ENCODE measurements around the gene DGKI.

DGKI gene

DNA sequence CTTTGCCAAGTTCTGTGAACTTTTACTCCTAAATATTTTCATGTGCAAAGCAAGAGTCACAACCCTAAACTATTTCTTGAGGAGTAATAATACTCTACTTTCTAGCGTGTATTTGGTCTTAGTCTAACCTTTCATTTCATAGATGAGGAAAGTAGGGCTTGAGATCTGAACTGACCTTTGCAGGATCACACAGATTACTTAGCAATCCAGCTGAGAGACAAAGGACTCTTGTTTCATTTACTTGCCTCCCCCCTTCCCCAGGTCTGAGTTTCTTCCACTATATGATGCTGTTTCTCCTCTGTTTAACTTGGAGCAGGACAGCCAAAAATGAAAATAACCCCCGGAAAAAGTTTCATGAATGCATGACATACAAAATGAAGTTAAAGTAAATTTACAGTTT, 427.9 kb downstream of the DGKI start:
- DNase-seq (ENCODE audit: low read depth), result no peak
- TF ChIP-seq, protein P1, sequence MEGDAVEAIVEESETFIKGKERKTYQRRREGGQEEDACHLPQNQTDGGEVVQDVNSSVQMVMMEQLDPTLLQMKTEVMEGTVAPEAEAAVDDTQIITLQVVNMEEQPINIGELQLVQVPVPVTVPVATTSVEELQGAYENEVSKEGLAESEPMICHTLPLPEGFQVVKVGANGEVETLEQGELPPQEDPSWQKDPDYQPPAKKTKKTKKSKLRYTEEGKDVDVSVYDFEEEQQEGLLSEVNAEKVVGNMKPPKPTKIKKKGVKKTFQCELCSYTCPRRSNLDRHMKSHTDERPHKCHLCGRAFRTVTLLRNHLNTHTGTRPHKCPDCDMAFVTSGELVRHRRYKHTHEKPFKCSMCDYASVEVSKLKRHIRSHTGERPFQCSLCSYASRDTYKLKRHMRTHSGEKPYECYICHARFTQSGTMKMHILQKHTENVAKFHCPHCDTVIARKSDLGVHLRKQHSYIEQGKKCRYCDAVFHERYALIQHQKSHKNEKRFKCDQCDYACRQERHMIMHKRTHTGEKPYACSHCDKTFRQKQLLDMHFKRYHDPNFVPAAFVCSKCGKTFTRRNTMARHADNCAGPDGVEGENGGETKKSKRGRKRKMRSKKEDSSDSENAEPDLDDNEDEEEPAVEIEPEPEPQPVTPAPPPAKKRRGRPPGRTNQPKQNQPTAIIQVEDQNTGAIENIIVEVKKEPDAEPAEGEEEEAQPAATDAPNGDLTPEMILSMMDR (conservative IDR thresholded peaks at IDR 0.05; ENCODE audit: low read length), result no peak

DNA sequence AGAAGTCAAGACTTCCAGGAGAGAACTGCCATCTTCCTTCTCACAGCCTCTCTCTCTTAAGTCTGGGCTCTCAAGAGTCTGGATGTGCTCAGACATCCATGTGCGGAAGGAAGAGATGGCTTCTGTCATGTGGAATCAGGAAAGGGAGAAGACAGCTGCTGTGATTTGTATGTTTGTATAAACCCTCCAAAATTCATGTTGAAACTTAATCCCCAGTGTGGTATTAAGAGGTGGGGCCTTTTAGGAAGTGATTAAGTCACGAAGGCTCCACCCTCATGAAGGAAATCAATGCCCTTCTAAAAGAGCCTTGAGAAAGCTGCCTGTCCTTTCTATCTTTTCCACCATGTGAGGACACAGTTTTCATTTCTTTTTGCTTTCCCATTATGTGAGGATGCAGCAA, 429.3 kb downstream of the DGKI start:
- no peak for DNase-seq (ENCODE audit: low read depth)
- no peak overlapping the region for H3K4me3 ChIP-seq (ENCODE audit: low read length)
- TF ChIP-seq, protein P1 (conservative IDR thresholded peaks at IDR 0.05; ENCODE audit: low read length), result no peak

More for the DNA sequence above, 427.9 kb downstream of the DGKI start:
- no peak overlapping the region for H3K4me3 ChIP-seq (ENCODE audit: low read length)

DNA sequence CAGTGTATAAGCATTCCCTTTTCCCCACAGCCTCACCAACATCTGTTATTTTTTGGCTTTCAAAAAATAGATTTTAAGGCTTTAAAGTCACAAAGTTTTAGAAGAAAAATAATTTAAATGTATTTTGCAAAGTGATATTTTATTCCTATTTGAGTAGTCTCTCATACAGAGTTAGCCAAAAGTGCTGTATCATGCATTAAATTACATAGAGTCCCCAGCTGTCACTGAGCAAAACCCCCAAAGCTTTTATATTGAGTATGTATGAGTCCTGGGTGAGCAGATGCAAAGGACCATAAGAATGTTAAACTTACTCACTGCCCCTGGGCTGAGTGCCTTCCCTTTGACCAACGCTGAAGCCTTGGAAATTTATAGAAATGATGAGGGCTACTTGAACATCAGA, 432.9 kb downstream of the DGKI start:
- no peak overlapping the region for H3K4me3 ChIP-seq (ENCODE audit: low read length)
- DNase-seq (ENCODE audit: low read depth), result no peak
- TF ChIP-seq, protein P1 (conservative IDR thresholded peaks at IDR 0.05; ENCODE audit: low read length), result no peak

DNA sequence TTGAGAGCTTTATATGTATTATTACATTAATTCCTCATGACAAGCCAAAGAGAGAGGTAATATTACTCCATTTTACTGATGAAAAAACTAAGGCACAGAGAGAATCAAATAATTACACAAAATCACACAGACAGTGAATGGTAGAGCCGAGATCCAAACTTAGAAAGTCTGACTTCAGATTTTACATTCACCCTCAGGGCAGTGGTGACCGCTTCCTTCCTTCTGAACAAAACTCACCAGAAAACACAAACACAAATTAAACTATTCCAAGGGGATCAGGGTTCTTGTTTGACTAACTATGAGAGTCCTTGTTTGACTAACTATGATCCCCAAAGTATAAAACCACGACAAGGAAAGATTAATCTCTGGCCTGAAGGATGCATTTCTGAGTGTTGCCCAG, 435.3 kb downstream of the DGKI start:
- TF ChIP-seq, protein P1 (conservative IDR thresholded peaks at IDR 0.05; ENCODE audit: low read length), result no peak
- no peak overlapping the region for H3K4me3 ChIP-seq (ENCODE audit: low read length)
- DNase-seq (ENCODE audit: low read depth), result no peak

DNA sequence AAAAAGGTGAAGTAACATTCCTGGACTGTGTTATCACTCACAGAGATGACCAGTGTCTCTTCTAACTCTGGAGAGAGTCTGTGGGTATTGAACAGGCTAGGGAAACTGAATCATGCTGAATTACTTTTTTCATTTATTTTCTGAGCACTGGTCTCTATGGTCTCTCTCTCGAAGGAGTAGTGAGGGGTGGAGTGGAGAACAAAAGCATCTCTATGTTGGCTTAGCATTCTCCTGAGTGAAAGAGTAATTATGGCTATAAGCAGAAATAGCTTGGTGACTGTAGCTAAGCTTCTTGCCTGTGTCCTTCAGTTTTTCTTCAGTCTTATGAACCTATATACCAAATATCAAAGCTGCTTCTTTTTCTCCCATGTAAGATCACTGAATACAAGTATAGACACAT, 438.6 kb downstream of the DGKI start:
- DNase-seq (ENCODE audit: low read depth), result no peak
- H3K4me3 ChIP-seq (ENCODE audit: low read length), result no peak overlapping the region
- TF ChIP-seq, protein P1 (conservative IDR thresholded peaks at IDR 0.05; ENCODE audit: low read length), result no peak

DNA sequence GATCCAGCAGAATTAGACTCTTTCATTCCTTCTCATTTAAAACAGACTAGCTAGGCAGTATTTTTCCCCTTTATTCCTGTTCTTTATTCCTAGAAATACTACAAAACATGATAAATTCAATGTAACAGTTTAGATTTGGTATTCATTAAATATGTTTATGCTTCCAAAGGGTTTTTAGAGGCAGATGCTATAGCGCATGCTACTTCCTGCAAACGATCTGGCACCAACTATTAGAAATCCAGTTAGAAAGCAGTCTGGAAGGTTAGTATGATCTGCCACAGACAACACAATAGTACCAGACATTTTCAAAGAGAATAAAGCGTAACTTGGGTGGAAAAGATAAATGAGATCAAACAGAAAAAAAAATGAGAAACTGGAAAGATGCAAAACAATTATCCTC, 439.7 kb downstream of the DGKI start:
- no peak overlapping the region for H3K4me3 ChIP-seq (ENCODE audit: low read length)
- DNase-seq (ENCODE audit: low read depth), result no peak
- TF ChIP-seq, protein P1 (conservative IDR thresholded peaks at IDR 0.05; ENCODE audit: low read length), result no peak

DNA sequence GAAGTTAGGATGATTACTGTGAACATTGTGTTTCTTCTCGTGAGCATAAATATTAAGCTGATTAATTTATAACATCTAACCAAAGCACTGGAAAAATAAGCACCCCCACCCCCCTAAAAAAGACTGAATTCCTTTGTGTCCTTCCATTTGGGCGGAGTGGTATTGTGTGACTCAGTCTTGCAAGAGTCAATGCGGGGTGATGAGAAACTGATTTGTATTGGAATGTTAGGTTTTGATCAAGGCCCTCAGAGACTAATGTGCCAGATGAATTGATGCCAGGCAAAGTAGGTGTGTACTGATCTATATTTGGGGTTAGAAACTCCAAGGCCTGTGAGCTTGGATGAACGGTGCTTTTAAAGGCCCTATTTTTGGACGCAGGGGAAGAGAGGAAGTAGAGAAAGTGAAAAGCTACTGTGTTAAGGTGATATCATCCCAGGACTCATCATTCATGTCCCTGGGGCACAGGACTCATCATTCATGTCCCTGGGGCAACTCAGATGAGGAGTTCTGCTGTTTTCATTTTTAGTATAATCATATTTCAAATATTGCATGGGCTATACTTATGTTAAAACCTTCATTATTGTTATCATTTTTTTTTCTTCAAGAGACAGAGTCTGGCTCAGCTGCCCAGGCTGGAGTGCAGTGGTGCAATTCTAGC, 442.0 kb downstream of the DGKI start:
- DNase-seq (ENCODE audit: low read depth), result no peak
- H3K4me3 ChIP-seq (ENCODE audit: low read length), result no peak overlapping the region
- TF ChIP-seq, protein P1 (conservative IDR thresholded peaks at IDR 0.05; ENCODE audit: low read length), result no peak
